SU-DHL-6 (cell line): ENCODE results near the gene SYTL3.

Experiments
- H2AFZ ChIP-seq: fragments of 200-600 bp; sonication (generic); 2 replicates; pipeline ENCODE4 v1.6.1; 2014; ENCODE audit warnings: low read depth, mild to moderate bottlenecking, moderate library complexity, mixed read lengths, antibody characterized with exemption, low read length; ENCODE audit not compliant: severe bottlenecking
- H3F3A ChIP-seq: fragments of 200-600 bp; shearing (Covaris generic); 2 replicates; pipeline ENCODE4 v1.6.0; 2016; ENCODE audit warnings: antibody characterized with exemption, mild to moderate bottlenecking; ENCODE audit not compliant: insufficient read depth
- H3K27ac ChIP-seq: fragments of 200-600 bp; sonication (generic); 2 replicates; pipeline ENCODE4 v1.5.1; 2016; ENCODE audit warnings: low read depth, mild to moderate bottlenecking, low read length, moderate library complexity, mixed read lengths
- H3K27me3 ChIP-seq: fragments of 200-600 bp; sonication (generic), shearing (Covaris generic); 2 replicates; pipeline ENCODE4 v1.6.0; 2014; ENCODE audit warnings: mild to moderate bottlenecking, low read length
- H3K36me3 ChIP-seq: fragments of 200-600 bp; sonication (generic); 2 replicates; pipeline ENCODE4 v1.6.1; 2014; ENCODE audit warnings: mild to moderate bottlenecking, low read length, mixed read lengths
- H3K4me2 ChIP-seq: fragments of 300-600, 200-600 bp; shearing (Covaris generic), sonication (generic); 2 replicates; pipeline ENCODE4 v1.6.0; 2014; ENCODE audit warnings: low read length, low read depth, mild to moderate bottlenecking; ENCODE audit not compliant: poor library complexity, severe bottlenecking
- H3K4me3 ChIP-seq: fragments of 200-600 bp; sonication (generic); 2 replicates; pipeline ENCODE4 v1.5.1; 2014; ENCODE audit warnings: antibody characterized with exemption, low read length, mild to moderate bottlenecking, mixed read lengths; ENCODE audit not compliant: insufficient read depth, poor library complexity, severe bottlenecking
- H3K79me2 ChIP-seq: fragments of 200-600 bp; sonication (generic); 2 replicates; pipeline ENCODE4 v1.6.1; 2014; ENCODE audit warnings: mild to moderate bottlenecking, low read length, moderate library complexity; ENCODE audit not compliant: insufficient read depth
- H3K9ac ChIP-seq: fragments of 200-600 bp; sonication (generic); 2 replicates; pipeline ENCODE4 v1.7.0; 2014; ENCODE audit warnings: mild to moderate bottlenecking, low read length
- H3K9me2 ChIP-seq: fragments of 200-600 bp; sonication (generic); replicated peaks from 2 replicates; pipeline ENCODE4 v1.6.1; 2014; ENCODE audit warnings: low read length; ENCODE audit not compliant: insufficient read depth
- H3K9me3 ChIP-seq: fragments of 200-600 bp; sonication (generic); 2 replicates; pipeline ENCODE4 v1.6.1; 2014; ENCODE audit warnings: low read length, mixed read lengths; ENCODE audit not compliant: insufficient read depth
- H4K20me1 ChIP-seq: fragments of 200-600 bp; sonication (generic); 2 replicates; pipeline ENCODE4 v1.6.1; 2014; ENCODE audit warnings: low read depth, mild to moderate bottlenecking, antibody characterized with exemption, low read length, moderate library complexity, mixed read lengths
- EZH2phosphoT487 ChIP-seq: fragments of 200-600 bp; sonication (generic), shearing (Covaris generic); conservative IDR thresholded peaks from 2 replicates; pipeline ENCODE4 v1.6.1; 2018; ENCODE audit warnings: mild to moderate bottlenecking, antibody characterized with exemption, low read length, moderate library complexity, mixed read lengths
- TF ChIP-seq, protein P1 (sequence below): fragments of 200-600 bp; sonication (generic); IDR thresholded peaks from one replicate; pipeline ENCODE4 v1.5.1; 2017; ENCODE audit warnings: antibody characterized with exemption, mild to moderate bottlenecking, low read length, moderate library complexity; ENCODE audit not compliant: insufficient read depth, poor library complexity, severe bottlenecking

The SYTL3 gene

DNA sequence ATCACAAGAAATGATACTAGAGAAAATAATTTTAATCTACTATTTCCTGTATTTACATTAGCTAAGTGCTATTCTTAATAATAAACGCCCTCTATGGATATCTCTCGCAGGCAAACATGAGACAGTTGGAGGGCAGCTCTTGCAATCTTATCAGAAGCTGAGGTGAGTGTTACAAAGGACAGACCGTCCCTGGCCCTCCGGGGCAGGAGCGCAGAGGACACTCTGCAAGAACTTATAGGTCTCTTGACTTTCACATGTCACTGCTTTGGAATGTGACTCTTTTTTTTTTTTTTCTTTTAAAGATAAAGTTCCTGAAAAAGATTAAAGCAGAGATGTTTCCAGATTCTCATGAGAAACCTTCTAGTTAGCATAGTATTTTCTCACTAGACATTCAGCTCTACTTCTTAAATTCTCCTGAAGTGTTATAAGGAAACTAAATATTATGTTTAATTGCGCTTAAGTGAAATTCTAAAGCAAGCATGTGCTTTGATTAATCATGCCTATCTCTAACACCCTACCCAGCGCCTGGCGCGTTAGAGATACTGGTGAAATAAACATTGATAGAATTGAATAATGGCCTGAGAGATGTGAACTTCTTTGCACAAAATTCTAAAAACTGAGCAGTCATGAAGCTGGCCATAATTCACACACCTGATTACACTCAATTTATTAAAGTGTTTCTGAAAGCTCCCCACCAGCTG is 57.4 kb downstream of the SYTL3 start:
- H3K9ac ChIP-seq: no peak overlapping the region; the same call in 1 of the 2 replicates
- no peaks in the 10 kb centered on the region for H3K36me3 ChIP-seq

DNA sequence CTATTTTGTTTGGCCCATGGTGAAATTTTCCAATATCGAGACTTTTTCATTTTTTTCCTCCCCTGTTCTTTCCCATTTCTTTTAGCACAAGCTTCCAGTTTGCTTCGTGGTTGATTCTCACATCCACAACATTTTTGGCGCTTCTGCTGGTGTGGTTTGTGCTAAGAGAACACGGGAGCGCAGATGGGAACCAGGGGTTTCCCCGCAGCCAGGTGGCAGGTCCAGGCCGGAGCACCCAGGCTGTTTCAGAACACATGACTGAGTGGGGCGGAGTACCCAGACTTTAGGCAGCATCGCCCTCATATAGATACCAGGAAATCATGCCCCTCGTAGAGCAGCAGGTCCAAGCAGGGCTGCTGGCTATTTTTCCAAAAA is 58.0 kb downstream of the SYTL3 start:
- Histone ChIP-seq H3K9ac (peak overlapping the region; percentile 35), H3F3A (peaks cover 19% of the 10 kb centered on the region), H3K27ac (peak overlapping the region; percentile 29; the same call in 1 of the 2 replicates), H3K79me2 (no peaks in the 10 kb centered on the region), H4K20me1 (no peaks in the 10 kb centered on the region), H3K9me2 (no peaks in the 10 kb centered on the region), H2AFZ (peak overlapping the region; percentile 10), H3K36me3 (no peaks in the 10 kb centered on the region), H3K4me3 (peak overlapping the region; percentile 25), H3K9me3 (no peaks in the 10 kb centered on the region), H3K4me2 (peak overlapping the region; percentile 54), H3K27me3 (no peaks in the 10 kb centered on the region)
- TF ChIP-seq EZH2phosphoT487: no peak
- TF ChIP-seq, protein P1, sequence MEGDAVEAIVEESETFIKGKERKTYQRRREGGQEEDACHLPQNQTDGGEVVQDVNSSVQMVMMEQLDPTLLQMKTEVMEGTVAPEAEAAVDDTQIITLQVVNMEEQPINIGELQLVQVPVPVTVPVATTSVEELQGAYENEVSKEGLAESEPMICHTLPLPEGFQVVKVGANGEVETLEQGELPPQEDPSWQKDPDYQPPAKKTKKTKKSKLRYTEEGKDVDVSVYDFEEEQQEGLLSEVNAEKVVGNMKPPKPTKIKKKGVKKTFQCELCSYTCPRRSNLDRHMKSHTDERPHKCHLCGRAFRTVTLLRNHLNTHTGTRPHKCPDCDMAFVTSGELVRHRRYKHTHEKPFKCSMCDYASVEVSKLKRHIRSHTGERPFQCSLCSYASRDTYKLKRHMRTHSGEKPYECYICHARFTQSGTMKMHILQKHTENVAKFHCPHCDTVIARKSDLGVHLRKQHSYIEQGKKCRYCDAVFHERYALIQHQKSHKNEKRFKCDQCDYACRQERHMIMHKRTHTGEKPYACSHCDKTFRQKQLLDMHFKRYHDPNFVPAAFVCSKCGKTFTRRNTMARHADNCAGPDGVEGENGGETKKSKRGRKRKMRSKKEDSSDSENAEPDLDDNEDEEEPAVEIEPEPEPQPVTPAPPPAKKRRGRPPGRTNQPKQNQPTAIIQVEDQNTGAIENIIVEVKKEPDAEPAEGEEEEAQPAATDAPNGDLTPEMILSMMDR: no peak

More for the DNA sequence above, 57.4 kb downstream of the SYTL3 start:
- Histone ChIP-seq H3K9me3 (no peaks in the 10 kb centered on the region), H4K20me1 (no peaks in the 10 kb centered on the region), H3K27me3 (no peaks in the 10 kb centered on the region), H3F3A (peaks cover 19% of the 10 kb centered on the region), H3K27ac (peak overlapping the region; percentile 29; the same call in 1 of the 2 replicates), H3K4me3 (no peak overlapping the region), H2AFZ (no peak overlapping the region), H3K4me2 (peak overlapping the region; percentile 54), H3K79me2 (no peaks in the 10 kb centered on the region), H3K9me2 (no peaks in the 10 kb centered on the region)
- TF ChIP-seq, protein P1: no peak
- TF ChIP-seq EZH2phosphoT487: no peak

DNA sequence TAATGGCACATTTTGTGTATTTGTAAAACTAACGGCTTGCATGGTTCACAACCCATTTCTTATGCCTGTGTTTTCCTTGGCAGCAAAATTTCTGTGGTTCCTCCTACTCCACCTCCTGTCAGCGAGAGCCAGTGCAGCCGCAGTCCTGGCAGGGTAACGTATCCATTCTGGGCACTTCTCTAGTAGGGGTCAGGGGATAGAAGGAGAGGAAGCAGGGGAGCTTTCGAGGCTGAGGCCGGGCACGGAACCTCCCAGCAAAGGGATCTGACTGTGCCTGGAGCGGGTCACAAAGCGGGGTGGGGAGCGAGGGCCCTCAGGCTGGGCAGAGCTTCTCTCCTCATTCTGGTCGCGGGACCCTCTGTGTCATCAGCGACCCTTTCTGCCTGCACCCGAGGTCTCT is 58.4 kb downstream of the SYTL3 start:
- Histone ChIP-seq H3K27ac (no peak overlapping the region), H3K4me2 (peak overlapping the region; percentile 54), H3K9me2 (no peaks in the 10 kb centered on the region), H3K9ac (peak overlapping the region; percentile 35), H3K4me3 (peak overlapping the region; percentile 25), H3K9me3 (no peaks in the 10 kb centered on the region), H3K36me3 (no peaks in the 10 kb centered on the region), H3K27me3 (no peaks in the 10 kb centered on the region), H2AFZ (peak overlapping the region; percentile 10), H3F3A (peaks cover 19% of the 10 kb centered on the region), H3K79me2 (no peaks in the 10 kb centered on the region), H4K20me1 (no peaks in the 10 kb centered on the region)
- TF ChIP-seq, protein P1: no peak
- TF ChIP-seq EZH2phosphoT487: no peak
